ENCODE measurements around the gene RABEP2.
"Not testable (repeated sequence)": the region's sequence is repeated elsewhere in the genome, so short reads cannot be mapped to it uniquely, and the experiment has no call there.

The RABEP2 gene

GRCh38 chr16:28878083-28878926 is 46.7 kb downstream of the RABEP2 start, which contains the start of gene ATP2A1:
ATP2A1 (plus strand) TSS chr16:28878488; CDS start chr16:28878672, 184 bp downstream.
- no peak for DNase-seq (ENCODE audit: low spot score)

GRCh38 chr16:28877655-28878000 is 47.4 kb downstream of the RABEP2 start:
- no peak for DNase-seq (ENCODE audit: low spot score)

GRCh38 chr16:28876973-28877654 is 47.9 kb downstream of the RABEP2 start:
- DNase-seq (ENCODE audit: low spot score): no peak

- no peak for DNase-seq (ENCODE audit: low spot score)
Observed at GRCh38 chr16:28876019-28876659, 48.9 kb downstream of the RABEP2 start.

GRCh38 chr16:28875134-28876018 is 49.7 kb downstream of the RABEP2 start:
- DNase-seq (ENCODE audit: low spot score): no peak

GRCh38 chr16:28874406-28874805 is 50.6 kb downstream of the RABEP2 start:
- DNase-seq (ENCODE audit: low spot score): no peak

GRCh38 chr16:28873543-28874201 is 51.4 kb downstream of the RABEP2 start:
- DNase-seq (ENCODE audit: low spot score): peak; percentile 61

GRCh38 chr16:28872952-28873351 is 52.1 kb downstream of the RABEP2 start:
- DNase-seq (ENCODE audit: low spot score): no peak

GRCh38 chr16:28869201-28869600 is 55.8 kb downstream of the RABEP2 start:
- DNase-seq (ENCODE audit: low spot score): no peak

GRCh38 chr16:28867646-28868045 is 57.4 kb downstream of the RABEP2 start:
- not testable (repeated sequence) for DNase-seq (ENCODE audit: low spot score)

- DNase-seq (ENCODE audit: low spot score): no peak
Observed at GRCh38 chr16:28867241-28867640, 57.8 kb downstream of the RABEP2 start.

GRCh38 chr16:28866454-28866804 is 58.6 kb downstream of the RABEP2 start:
- no peak for DNase-seq (ENCODE audit: low spot score)

- no peak for DNase-seq (ENCODE audit: low spot score)
Observed at GRCh38 chr16:28865722-28866453, 59.1 kb downstream of the RABEP2 start.

- DNase-seq (ENCODE audit: low spot score): no peak
Observed at GRCh38 chr16:28865001-28865688, 59.9 kb downstream of the RABEP2 start.

GRCh38 chr16:28863929-28864793 is 60.9 kb downstream of the RABEP2 start:
- DNase-seq (ENCODE audit: low spot score): no peak

- DNase-seq (ENCODE audit: low spot score): no peak
Observed at GRCh38 chr16:28859326-28859725, 65.7 kb downstream of the RABEP2 start.

GRCh38 chr16:28858421-28858820 is 66.6 kb downstream of the RABEP2 start:
- no peak for DNase-seq (ENCODE audit: low spot score)

Data from hematopoietic multipotent progenitor cell treated with erythropoietin and hydrocortisone succinate and interleukin-3 and kit ligand, for 15 days (in vitro differentiated cells).